SH-SY5Y (cell line): ENCODE data around the gene SLITRK3.

Experiments
- GATA2 ChIP-seq: IDR thresholded peaks from 2 replicates; pipeline ENCODE4 v1.6.1; 2011; ENCODE audit warnings: mild to moderate bottlenecking, low read depth, low read length
- GATA3 ChIP-seq: IDR thresholded peaks from 2 replicates; pipeline ENCODE4 v1.6.1; 2011; ENCODE audit warnings: low read depth, mild to moderate bottlenecking, low read length, moderate library complexity

SLITRK3 gene

DNA sequence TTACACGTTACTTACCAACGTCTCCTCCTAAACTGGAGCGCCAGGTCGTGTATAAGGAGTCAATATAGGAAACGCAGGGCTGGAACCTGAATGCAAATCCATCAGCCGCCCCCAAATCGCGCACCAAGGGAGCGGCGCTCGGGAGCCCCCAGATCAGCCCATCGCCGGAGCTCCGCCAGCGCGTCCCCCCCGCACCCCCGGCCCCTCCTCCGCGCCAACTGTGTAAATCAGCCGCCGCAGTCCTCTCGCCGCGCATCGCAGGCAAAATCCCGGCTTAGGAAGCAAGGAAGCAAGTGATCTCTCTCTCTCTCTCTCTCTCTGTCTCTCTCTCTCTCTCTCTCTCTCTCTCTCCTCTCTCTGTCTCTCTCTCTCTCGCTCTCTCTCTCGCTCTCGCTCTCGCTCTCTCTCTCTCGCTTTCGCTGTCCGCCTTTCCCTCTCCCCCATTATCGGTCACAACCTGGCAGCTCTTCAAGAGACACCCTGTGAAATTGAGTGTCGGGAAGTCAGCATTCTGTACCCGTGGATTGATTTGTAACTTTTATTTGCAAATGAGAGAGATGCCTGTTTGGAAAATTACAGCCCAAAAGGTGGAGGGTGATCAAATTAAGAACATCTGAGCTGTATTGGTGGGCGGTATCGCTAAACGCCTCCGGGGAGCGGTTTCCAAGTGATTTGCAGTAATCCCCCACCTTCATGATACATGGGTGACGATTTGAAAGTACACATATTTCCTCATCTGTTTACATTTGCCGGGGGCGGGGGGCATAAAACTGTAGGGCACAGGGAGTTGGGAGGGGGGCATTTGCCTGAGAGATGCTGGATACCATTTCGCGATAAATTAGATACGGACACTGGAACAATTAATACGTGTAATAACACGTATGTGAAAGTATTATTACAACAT is 645 bp upstream of the SLITRK3 start:
- TF ChIP-seq GATA3 = no peak
- TF ChIP-seq GATA2 = no peak

DNA sequence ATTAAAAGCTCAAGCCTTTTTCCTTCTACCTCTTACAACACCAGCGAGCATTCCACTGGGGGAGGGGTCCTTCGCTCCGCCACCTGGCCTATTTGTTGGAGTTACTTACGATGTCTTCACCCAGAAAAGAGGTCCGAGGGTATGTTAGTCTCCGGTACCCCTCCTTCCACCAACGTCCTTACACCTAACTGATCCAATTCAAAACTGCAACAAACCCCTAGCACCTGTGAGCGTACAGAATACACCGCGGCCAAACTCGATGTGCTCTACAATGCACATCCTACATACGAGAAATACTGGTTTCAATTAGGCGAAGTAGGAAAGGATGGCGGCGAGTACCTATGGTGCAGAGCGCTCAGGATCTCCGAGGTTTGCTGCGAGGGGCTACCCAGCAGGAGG is 944 bp downstream of the SLITRK3 start:
- TF ChIP-seq GATA2 = no peak

DNA sequence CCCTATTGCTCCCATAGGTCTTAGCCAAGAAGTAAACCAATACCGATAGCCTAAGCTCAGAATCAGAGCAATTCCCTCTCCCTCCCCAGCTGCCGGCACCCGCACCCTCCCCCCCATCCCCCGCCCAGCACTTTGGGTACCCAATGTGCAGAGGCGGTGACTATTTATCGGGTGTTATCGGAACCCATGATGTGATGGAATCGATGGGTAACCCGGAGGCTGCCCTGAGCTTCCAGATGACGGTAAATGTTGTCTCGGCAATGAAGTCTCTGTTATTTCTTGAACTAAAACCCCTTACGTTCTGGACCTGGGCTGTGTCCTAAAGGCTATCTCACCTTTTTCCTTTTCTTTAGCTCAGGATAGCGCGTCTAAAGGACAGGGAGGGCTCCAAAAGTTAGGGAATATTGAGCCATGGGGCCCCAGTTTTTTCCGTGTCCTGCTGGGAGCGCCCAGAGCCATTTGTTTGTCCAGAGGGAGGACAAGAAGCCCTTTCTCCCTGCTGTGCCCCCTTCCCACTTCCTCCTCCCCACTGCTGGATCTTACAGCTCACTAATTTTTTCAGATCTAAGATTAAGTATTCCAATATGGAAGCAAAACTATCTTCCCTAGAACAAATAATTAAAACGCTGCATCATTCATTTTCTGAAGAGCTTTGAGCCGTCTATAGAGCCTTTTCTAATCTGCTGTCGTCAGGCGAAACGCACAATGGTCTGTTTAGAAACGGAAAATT is 1.5 kb downstream of the SLITRK3 start:
- TF ChIP-seq GATA2 = no peak
- TF ChIP-seq GATA3 = no peak

DNA sequence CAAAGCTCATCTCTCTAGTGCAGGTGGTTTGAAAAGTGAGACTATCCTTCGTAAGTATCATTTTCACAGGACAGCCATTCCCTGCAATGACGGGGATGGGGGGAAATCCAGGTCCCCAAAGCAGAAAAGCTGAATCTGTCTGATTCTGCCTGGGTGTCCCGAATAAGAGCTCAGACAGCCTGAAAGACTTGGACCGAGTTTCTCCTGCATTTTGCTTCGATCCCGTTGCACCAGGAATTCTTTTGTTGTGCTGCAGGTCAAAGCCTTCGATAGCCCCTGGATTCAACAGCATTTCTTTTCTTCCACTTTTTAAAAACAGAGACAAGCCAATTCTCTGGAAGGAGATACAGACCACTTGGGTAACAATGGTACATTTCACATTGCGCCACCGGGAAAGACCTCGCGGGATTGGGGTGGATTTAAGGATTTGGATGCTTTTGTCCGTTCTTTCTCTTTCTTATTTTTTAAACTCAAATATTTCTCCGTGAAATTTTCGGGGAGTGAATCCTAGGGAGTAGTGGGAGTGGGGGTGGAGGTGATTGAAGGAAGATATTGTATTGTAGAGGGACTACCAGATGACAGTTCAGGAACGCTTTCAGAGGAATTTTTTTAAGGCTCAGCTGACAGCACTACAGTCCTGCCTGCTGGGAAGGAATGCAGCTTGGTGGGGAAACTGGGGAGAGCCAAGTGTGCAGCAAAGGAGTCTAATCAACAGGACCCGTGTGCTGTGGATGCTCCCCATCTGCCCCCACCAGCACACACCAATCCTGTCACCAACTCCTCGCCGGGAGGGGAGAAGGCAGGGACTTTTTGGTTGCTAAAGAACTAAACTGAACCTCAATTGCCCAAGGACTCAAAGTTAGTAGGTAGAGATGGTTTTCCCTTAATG is 2.6 kb downstream of the SLITRK3 start:
- no peak for TF ChIP-seq GATA3
- TF ChIP-seq GATA2 = no peak

DNA sequence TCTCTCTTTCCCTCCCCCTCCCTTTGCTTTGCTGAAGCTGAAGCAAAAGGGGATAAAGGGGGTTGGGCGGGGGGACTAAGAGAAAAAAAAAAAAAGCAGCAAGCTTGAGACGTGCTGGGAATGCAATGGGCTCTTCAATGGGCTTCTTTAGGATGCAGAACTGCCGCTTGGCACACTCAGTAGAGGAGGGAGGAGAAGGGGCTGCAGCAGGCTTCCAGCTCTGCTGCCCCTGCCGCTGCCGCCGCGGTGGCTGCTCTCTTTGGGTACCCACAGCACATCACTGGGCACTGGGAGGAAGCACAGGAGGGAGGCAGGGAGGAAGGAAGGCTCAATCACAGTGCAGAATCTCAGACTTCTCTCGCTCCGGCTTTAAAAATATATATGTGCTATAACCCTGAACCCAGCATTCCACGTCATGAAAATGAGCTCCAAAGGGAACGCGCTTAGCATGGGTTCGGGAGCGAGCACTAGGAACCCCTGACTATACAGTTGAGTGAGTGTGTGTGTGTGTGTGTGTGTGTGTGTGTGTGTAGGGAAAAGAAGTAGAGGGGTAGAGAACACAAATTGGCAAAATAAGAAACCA is 3.5 kb downstream of the SLITRK3 start:
- TF ChIP-seq GATA2 = no peak
- no peak for TF ChIP-seq GATA3

DNA sequence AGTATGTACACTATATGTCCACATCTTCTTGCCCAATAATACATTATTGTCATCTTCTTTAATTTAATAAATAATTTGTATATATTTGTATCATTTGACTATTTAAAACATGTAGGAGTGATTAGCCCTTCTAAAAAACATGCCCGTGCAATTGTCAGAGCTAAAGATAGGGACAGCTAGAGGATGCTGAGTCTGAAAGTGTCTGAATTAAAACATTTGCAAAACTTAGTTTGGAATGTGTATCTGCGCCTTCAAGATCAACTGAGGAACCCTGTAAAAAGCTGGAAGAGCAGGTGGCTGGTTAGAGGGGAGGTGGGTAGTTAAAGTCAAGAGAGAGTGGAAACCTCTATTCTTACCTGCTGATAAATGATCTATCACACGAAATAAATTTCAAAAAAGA is 4.7 kb downstream of the SLITRK3 start:
- no peak for TF ChIP-seq GATA2
- TF ChIP-seq GATA3 = no peak

DNA sequence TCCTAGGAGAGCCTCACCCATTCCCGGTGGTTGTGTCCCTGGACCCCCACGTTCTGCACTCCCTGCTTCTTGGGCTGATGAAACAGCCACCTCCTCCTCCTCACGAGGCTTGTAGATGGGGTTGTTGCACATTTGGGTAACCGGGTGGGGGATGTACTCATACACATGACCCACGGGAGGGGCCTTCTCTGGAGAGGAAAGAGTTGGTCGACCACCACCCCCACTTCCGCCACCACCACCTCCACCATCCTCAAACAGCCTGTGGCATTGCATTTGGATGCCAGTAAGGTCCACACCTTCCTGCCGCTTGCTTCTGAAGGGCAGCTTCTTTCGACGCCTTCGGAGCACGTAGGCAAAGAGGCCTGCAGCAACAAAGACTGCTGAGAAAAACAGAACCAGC is 7.7 kb downstream of the SLITRK3 start:
- TF ChIP-seq GATA3 = no peak
- no peak for TF ChIP-seq GATA2

DNA sequence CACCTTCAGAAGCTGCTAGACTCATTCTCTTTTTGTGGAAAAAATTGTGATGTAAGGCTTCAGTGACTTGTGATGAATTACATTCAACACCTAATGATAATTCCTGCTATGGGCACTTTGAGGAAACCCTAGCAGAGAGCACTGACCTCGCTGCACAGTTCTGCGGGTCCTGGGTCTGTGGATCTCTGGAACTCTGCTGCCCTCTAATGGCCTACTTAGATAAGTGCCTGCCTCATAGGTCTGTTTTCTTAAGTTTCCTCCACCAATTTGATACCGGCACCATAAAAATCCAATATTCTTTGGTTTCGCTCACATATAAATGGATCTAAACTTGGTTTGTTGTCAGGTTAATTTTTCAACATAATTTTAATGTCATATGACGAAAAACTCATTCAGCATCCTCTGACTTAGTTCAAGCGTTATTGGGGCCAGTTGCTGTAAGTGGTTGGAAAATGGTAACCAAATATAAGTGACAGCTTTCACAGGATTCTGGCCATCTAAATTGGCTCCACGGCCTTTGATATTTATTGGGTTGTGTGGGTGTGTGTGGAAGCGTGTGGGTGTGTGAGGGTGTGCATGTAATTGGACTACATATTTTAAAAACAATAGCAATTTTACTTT is 10.4 kb downstream of the SLITRK3 start:
- TF ChIP-seq GATA2 = no peak
- no peak for TF ChIP-seq GATA3

DNA sequence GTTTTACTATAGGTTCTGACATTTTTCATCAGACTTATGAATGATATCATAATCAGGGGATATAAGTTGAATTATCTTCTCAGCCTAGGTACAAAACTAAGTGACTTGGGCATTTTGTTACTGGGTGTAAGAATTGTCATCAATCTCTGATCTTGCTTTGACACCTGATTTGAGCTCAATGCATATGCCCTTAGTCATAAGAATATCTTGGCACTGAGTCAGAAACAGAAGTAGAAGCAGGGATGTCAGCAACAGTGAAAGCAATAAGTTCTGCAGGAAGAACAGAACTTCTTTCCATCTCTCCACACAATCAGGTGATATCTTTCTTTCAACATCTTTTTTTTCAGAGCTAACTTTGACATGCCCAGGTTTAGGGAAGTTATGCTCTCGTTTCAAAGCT is 14.6 kb downstream of the SLITRK3 start:
- TF ChIP-seq GATA2 (no peak), GATA3 (no peak)

DNA sequence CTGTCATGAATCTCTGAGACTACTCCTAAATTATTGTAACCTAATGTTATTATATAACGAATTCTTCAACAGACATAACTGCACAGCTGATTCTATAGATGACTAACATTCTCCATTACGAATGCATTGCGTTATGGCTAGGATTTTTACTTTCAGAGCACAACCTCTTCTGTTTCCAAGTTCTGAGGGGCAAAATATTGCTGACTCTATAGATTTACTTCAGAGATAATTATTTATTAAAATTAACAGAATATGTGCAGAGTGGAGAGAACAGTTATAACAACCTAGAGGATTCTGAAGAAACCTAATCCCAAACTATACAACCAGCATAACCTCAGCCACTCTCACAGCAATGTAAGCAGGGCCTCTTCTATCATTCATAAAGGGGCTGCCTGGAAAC is 25.9 kb downstream of the SLITRK3 start:
- no peak for TF ChIP-seq GATA3
- no peak for TF ChIP-seq GATA2

DNA sequence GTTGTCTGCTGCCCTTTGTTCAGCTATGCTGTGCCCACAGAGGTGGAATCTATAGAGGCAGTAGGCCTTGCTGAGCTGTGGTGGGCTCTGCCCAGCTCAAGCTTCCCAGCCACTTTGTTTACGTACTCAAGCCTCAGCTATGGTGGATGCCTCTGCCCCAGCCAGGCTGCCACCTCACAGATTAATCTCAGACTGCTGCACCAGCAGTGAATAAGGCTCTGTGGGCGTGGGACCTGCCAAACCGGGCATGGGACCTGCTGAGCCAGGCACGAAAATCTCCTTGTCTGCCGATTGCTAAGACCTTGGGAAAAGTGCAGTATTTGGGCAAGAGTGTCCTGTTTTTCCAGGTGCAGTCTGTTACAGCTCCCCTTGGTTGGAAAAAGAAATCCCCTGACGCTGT is 26.8 kb downstream of the SLITRK3 start:
- TF ChIP-seq GATA2 (no peak), GATA3 (no peak)

DNA sequence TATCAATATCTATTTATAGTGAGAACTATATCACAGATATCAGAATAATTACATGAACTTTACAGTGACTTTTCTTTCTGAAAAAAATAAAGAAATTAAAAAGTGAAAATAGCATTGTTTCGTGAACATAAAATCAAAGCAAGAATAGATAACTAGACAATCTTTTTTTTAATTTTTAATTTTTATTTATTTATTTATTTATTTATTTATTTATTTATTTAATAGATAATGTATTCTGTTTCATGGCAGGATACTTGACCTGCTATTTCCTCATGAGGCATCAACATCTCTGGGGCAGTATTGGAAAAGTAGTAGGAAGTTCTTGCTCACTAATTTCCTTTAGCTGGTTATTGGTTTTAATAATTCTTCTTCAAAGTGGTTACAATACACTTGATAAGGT is 33.3 kb downstream of the SLITRK3 start:
- TF ChIP-seq GATA3 (no peak), GATA2 (no peak)

DNA sequence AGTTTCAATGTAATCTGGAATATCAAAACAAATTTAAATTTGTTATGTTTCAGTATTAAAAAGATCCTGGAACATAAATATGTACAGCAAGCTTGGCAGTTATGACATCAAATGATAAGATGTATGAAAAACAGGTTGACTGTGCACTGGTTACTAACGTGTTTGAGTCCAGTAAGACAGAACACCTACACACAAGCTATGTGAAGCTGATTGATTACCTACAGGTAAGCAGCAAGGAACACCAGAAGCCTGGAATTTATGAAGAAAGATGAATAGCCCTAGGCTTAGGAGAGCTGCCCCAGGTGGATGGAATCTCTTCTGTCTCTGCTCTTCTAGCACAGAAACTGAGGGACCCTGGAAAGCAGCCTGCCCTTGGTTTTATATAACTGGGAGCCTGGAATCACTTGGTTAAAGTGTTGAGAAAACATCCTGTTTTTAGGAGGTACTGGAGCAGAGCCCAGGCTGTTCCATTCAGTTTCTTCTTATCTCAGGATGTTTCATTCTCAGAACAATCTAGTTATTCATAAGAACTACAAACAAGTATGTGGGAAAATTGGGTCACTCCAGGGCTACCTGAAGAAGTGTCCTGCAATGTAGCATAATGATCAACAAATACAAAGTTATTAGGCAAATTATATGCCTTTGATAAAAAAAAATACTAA is 36.3 kb downstream of the SLITRK3 start:
- TF ChIP-seq GATA3 = no peak
- no peak for TF ChIP-seq GATA2
